Activated CD4-positive, alpha-beta T cell treated with anti-CD3 and anti-CD28 coated beads, Interleukin-2, amount 50 U/mL, for 24 hours (primary cell): ENCODE data around the gene ZNF284.
A peak's percentile ranks its signal among the peaks of the same experiment; 100 is the strongest.

Experiments
- DNase-seq, 2 donors: peaks; one replicate each; pipeline ENCODE4 v3.0.0-alpha.2; 2020; ENCODE audit warnings: low read depth in 1 of 2, low spot score in 1 of 2

The ZNF284 gene

GRCh38 chr19:44071824-44072542 is at the start of gene ZNF284:
ZNF284 (plus strand) TSS chr19:44072159; CDS start chr19:44076390, 4,231 bp downstream.
- DNase-seq = peak; percentile 64 to 83

GRCh38 chr19:44024900-44025216 is 47.1 kb upstream of the ZNF284 start:
- no peak for DNase-seq

DNA sequence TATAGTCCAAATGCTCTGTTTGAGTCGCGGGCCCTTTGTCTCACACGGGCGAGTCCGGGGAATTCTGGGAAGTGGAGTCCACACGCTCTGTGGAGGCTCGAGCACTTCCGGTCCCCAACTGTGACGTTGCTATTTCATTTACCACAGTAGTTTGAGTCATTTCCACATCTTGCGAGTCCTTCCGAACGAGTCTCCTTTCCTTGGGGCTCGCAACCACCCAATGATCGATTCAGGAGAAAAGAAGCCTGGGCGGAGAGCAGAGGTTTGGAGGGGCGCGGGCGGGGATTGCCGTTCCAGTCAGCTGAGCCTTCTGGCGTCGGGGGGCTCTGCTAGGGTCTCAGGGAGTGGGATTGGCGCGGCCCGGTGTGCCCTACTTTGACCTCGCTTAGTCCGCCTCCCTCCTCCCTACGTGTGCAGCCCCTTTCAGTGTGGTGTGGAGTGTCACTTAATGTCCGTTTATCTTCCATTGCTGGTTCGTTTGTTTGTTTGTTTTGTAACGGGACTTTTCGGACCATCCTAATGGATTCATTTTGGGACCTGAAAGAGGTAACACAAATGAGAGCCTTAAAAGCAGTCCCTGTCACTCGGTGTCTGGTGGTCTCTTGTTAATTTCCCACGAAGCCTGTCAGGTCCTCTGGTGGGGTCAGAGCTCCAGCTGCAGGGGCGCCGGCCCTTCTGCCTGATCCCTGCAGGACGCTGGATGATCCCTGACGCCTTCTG is 46.6 kb upstream of the ZNF284 start, which contains the start of gene ZNF222:
Gene ZNF222 (plus strand): TSS at position 163 of the 720 bp plus-strand sequence. CDS start 58 bp downstream, at position 221.
- peak; percentile 54 to 76 for DNase-seq

DNA sequence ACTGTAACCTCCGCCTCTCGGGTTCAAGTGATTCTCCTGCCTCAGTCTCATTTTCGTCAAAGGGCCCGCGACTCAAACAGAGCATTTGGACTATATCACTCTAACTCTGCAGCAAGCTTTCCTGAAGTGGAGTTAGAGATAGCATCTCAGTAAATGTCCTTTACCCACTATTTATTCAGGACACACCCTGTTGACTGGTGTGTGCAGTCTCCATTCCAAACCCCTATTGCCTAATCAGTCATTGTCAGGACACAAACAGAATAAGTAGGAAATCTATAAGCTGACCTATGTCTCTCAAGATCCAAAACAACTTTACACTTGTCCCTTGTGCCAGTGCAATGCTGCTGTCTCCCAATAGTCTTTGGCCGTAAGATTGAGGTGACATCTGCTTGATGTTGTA is 45.3 kb upstream of the ZNF284 start:
- DNase-seq = no peak

DNA sequence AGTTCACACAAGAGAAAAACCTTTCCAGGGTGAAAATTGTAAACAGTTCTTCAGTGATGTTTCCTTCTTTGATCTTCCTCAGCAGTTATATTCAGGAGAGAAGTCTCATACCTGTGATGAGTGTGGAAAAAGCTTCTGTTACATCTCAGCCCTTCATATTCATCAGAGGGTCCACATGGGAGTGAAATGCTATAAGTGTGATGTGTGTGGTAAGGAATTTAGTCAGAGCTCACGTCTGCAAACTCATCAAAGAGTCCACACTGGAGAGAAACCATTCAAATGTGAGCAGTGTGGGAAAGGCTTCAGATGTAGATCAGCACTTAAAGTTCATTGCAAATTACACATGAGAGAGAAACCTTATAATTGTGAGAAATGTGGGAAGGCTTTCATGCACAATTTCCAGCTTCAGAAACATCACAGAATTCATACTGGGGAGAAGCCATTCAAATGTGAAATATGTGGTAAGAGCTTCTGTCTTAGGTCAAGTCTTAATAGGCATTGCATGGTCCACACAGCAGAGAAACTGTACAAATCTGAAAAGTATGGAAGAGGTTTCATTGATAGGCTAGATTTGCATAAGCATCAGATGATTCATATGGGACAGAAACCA is 39.9 kb upstream of the ZNF284 start:
- no peak for DNase-seq

- no peak for DNase-seq
These were observed 29.8 kb upstream of the ZNF284 start for GRCh38 chr19:44042147-44042546.

GRCh38 chr19:44050740-44051649 is 21.0 kb upstream of the ZNF284 start:
- DNase-seq = peak in 1 of 2 donors; percentile 2

- peak; percentile 38 to 70 for DNase-seq
These were observed 20.1 kb upstream of the ZNF284 start, which contains the start of gene ZNF223 for GRCh38 chr19:44051650-44052402. ZNF223 (plus strand) TSS chr19:44052036; CDS start chr19:44055177, 3,141 bp downstream.

GRCh38 chr19:44055870-44056269 is 16.1 kb upstream of the ZNF284 start:
- DNase-seq = no peak

DNA sequence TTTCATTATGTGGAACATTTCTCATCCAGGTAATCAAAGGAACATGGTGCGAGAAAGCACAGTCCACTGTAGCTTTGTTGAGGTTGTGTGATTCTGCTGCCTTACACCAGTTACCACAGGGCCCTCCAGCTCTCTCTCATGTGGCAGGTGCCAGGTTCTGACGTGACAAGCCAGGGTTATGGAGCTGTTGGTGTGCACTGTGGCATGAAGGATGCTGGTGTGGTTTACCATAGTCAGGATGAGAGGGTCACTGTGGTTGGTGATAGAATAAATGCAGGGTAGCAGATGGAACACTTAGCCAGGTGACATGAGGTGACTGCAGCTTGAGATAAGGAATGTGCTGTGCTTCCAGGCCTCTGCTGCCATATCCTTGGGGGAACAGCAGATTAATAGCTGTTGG is 12.7 kb upstream of the ZNF284 start:
- no peak for DNase-seq

GRCh38 chr19:44061038-44061437 is 10.9 kb upstream of the ZNF284 start:
- DNase-seq = no peak

DNA sequence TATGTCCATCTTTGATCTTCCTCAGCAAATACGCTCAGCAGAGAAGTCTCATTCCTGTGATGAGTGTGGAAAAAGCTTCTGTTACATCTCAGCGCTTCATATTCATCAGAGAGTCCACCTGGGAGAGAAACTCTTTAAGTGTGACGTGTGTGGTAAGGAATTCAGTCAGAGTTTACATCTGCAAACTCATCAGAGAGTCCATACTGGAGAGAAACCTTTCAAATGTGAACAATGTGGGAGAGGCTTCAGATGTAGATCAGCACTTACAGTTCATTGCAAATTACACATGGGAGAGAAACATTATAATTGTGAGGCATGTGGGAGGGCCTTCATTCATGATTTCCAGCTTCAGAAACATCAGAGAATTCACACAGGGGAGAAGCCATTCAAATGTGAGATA is 5.7 kb upstream of the ZNF284 start:
- no peak for DNase-seq

DNA sequence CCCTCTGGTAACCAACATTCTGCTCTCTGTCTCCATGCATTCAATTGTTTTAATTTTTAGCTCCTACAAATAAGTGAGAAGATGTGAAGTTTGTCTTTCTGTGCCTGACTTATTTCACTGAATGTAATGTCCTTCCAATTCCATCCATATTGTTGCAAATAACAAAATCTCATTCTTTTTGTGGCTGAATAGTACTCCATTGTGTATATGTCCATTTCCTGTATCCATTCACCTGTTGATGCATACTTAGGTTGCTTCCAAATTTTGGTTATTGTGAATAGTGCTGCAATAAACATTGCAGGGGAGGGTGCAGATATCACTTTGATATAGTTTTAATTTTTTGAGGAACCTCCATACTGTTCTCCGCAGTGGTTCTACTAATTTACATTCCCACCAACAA is 2.5 kb upstream of the ZNF284 start:
- DNase-seq = no peak

- no peak for DNase-seq
These were observed 813 bp downstream of the ZNF284 start for GRCh38 chr19:44072543-44073401.

DNA sequence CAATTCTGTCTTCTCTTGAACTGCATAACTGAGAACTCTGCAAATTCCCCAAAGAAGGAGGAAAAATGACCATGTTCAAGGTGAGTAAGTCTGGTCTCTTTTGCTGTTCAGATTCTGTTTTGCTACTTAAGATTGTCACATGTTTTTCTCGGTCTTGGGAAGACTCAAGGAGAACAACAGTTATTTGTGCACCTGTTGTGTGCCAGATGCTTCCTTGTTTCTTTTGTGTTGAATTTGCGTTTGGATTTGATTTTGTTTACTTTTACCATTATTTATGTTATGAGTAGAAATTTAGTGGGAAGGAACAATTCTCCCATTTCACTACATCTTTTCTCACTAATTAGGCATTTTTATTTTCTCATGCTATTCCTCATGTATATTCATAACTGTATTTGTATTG is 4.4 kb downstream of the ZNF284 start:
- DNase-seq = no peak

DNA sequence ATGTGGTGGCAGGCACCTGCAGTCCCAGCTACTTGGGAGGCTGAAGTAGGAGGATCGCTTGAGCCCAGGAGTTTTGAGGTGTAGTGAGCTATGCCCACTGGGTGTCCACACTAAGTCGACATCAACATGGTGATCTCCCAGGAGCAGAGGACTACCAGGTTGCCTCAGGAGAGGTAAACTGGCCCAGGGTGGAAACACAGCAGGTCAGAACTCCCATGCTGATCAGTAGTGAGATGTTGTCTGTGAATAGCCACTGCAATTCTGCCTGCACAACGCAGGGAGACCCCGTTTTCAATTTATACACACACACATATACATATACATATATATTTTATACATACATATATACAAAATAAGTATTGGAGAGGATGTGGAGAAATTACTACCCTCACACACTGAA is 20.1 kb downstream of the ZNF284 start:
- no peak for DNase-seq

DNA sequence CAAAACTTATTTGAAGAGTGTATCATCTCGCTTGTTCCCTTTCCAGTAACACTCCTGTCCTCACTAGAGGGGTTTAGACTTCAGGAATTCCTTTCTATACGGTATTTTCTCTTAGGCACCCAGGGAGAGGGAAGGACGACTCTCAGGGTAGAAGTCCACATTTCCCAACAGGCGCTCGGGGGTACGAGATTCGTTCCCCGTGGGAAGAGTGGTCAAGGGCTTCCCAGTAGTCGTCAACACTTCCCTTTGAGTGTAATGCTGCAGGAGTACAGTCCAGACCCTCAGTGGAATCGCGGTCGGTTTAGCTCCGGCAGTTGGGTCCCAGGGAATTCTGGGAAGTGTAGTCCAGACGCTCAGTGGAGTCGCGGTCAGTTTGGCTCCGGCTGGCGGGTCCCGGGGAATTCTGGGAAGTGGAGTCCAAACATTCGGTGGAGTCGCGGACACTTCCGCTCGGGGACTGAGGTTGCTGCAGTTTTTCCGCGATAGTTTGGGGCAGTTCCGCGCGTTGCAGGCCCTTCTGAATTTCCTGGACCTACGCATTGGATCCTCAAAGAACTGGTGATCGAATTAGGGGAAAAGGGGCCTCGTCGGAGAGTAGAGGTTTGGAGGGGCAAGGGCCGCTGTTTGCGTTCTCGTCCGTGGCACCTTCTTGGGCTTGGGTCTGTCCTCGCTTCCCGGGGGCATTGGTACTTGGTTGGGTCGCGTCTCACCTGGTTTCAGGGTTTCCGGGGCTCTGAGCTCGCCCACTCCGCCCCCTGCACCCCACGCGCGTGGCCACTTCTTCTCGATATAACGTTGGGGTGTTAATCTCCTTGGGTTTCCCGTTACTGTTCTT is 22.2 kb downstream of the ZNF284 start, which contains the start of gene ZNF224:
Gene ZNF224 (plus strand): TSS at position 431 of the 835 bp plus-strand sequence. CDS start 3,513 bp downstream, outside the sequence.
- peak; percentile 50 to 81 for DNase-seq

DNA sequence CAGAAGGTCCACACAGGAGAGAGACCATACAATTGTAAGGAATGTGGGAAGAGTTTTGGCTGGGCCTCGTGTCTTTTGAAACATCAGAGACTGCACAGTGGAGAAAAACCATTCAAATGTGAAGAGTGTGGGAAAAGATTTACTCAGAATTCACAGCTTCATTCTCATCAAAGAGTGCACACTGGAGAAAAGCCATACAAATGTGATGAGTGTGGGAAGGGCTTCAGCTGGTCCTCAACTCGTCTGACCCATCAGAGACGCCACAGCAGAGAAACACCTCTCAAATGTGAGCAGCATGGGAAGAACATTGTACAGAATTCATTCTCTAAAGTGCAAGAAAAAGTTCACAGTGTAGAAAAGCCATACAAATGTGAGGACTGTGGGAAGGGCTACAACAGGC is 35.8 kb downstream of the ZNF284 start:
- no peak for DNase-seq
